ENCODE data around the gene CXorf49.
"Not testable (repeated sequence)": the region's sequence is repeated elsewhere in the genome, so short reads cannot be mapped to it uniquely, and the experiment has no call there.

Gene CXorf49

DNA sequence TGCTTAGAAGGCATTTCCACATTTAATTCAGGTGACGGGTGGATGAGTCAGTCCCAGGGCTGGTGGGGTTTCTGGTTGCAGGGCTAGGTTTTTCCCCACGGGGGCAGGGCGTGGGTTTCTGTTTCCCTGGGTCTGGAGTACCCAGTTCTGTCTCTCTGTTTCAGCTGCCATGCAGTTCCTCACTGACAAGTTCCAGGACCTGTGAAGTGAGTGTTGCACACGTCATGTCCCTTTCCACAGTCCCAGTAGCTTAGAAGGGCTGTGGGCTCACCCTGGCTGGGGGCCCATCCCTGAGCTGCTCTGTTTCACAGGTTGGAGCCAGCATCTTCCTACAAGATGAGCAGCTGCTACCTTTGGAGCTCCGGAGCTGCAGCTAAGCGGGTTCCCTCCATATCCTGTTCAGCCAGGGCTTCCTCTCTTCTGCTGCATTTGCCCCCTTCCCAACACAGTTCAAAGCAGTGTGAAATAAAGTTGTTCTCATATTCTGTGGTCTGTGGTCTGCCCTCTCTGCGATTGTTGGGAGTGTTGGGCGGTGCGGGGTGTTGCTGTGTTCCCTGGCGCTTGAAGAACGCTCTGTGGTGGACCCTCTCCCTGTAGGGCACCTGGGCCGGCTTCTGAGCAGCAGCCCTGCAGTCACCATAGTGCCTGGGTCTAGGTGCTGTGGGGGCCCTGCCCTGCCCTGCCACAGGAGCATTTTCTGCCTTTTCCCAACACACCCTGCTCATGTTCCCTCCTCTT lies 46.9 kb downstream of the CXorf49 start:
- no peak for DNase-seq

DNA sequence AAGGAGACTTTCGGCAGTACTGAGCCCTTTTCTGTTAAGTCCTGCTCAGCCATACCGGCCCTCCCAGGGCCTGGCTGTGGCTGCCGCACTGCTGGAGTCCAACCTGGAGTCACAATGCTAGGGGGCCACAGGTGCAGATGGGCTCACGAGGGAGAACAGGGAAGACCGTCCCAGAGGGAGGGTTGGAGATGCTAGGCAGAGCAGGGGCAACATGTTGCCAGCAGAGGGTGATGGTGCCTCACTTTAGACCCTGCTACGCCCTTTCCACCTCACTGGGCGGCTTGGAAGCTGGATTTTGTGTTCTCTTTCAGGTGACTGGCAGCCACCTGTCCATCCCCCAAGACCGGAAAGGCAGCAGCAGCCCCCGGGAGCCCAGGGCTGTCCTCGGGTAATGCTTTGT lies 48.1 kb downstream of the CXorf49 start:
- not testable (repeated sequence) for DNase-seq

DNA sequence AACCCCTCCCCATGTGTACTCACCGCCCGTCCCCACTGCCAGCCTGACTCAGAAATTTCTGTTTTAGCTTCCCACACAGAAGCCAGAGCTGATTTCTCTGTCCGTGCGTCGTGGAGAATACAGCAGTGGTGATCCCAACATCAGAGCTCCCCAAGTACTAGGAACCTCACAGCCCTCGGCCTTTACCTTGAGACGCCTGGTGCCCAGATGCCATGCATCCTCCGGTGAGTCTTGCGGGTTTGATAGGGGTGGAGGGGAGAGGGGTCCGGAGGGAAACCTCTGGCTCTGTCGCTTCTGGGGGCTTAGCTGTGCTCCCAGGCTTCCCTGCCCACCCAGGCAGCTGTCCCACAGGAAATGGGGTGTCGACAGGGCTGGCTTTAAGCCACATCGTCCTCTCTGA lies 48.6 kb downstream of the CXorf49 start:
- DNase-seq, result no peak

DNA sequence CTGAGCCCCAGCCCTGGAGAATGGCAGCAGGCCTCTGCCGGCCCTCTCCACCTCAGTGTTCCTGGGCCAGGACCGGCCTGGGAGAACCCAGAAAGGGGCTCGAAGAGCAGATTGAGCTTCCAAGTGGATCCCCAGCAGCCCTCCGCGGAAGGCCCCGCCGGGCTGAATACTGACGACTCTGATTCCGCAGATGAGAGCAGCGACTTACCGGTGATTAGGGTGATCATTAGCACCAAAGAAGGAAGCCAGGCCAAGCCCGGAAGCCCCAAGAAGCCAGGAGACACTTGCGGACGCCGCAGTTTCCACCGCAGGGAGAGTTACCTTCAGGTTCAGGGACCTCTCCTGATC lies 49.9 kb downstream of the CXorf49 start:
- no peak for DNase-seq

DNA sequence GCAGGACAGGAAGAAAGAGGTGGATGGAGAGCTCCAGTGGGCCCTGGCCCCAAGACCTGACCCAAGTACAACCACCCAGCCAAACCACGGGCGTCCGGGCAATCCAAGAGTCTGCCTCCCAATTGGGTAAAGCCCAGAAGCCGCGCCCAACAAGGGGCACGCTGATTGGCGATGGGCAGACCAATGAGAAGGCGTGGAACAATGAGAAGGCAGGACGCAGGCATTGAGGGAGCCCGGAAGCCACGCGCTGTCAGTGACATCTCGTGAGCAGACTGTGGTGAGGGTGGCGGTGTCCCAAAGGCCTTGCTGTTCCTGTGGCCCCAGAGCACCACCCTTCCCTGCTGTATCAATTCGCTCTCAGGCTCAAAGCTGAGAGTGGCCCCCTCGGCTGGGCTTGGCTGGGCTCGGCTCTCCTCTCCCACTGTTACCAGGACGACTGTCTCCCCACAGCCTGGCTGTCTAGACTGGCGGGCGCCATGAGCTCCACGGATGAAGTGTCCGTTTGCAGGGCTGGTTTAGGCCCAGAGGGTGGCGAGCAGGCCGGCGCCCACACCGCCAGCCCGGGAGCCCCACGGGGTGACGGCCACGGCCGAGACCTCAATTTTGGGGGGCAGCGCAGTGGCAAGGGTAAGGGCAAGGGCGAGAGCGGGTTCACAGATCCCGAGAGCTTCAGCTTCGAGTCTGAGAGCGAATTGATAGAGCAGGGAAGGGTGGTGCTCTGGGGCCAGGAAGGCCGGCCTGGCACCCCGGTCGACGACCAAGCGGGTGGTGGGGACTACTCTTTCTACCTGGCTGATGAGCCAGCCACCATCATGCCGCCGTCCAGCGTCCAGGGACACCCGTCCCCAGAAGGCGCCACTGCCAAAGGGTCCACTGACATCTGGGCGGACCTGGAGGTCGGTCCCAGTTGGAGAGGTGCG lies 50.5 kb downstream of the CXorf49 start, which contains the start of gene LOC101059915:
Gene LOC101059915, plus strand, starts transcription at position 219 of the 920 bp plus-strand sequence.
- DNase-seq, result no peak

DNA sequence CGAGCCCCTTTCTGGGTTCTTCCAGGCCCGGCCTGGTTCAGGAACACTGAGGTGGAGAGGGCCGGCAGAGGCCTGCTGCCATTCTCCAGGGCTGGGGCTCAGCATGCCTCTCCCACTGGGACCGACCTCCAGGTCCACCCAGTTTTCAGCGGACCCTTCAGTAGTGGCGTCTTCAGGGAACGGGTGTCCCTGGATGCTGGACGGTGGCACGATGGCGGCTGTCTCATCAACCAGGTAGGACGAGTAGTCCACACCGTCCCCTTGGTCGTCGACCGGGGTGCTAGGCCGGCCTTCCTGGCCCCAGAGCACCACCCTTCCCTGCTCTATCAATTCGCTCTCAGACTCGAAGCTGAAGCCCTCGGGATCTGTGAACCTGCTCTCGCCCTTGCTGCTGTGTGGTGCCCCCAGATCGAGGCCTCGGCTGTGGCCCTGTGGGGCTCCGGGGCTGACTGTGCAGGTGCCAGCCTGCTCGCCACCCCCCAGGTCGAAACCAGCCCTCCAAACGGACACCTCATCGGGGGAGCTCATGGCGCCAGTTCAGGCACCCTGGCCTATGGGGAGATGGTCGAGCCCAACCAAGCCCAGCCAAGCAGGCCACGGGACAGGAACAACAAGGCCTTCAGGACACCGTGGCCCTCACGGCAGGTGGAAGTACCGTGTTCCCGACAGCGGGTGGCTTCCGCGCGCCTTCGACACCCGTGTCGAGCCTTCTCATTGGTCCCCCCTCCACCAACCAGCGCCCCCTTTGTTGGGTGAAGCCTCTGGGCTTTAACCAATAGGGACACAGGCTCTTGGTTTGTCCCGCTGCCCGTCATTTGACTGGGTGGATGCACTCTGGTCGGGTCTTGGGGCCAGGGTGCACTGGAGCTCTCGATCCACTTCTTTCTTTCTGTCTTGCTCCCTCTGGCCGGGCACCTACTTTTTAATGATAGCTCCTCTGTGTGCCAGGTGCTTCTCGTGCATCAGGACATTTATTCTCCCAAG lies 51.6 kb downstream of the CXorf49 start:
- DNase-seq, result no peak

DNA sequence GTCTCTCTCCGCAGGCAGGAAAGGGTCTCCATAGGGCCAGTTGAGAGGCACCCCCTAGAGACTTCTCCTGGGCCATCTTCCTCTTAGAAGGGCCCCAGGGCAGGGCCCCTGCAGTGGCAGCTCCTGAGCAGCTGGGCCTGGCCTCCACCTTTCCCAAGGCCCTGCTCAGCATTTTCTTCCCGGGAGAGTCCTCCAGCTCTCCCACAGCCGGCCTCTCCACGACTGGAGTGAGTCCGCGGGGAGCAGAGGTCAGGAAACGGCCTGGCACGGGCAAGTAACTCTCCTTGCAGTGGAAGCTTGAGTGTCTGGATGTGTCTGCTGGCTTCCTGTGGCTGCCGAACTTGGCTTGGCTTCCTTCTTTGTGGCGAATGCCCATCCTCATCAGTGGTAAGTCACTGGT lies 52.3 kb downstream of the CXorf49 start:
- DNase-seq, result no peak

DNA sequence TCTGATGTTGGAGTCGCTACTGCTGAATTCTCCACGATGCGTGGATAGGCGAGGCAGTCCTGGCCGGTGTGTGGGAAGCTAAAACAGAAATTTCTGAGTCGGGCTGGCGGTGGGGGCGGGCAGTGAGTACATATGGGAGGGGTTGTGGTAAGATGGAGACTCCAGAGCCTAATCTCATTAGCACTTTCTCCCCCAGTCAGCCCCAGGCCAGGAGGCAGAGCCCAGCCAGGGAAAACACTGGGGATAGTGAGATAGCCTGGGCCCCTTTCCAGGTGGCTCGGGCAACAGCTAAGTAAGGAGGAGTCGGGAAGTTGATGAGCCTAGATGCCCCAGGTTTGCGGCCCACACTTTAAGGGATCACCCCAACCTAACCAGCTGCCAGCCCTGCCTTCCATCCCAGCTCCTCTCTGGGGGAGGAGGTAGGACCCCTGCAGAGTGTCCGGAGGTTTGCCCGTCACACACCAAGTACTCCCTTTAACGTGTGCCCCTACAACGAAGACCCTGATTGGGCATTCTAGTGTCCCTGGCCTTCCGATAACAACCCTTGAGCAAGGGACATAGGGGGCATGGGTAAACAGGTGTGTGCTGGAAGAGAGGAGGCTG lies 53.1 kb downstream of the CXorf49 start:
- no peak for DNase-seq
